Colonic mucosa (tissue), 4 donors: ENCODE results near the gene RPTOR. TPM values are rescaled to one million over a fixed set of nuclear protein-coding genes. Genes with fewer than 3 reads are reported as not detected.

Experiments
- DNase-seq: peaks from one replicate; pipeline ENCODE4 v3.0.0-alpha.2; 2020
- H3K27ac ChIP-seq: fragments of 200-600 bp; one replicate; pipeline ENCODE4 v1.8.0; 2021
- H3K27me3 ChIP-seq: fragments of 200-600 bp; one replicate; pipeline ENCODE4 v1.8.0; 2021
- H3K36me3 ChIP-seq: fragments of 200-600 bp; one replicate; pipeline ENCODE4 v1.8.0; 2021
- H3K4me1 ChIP-seq: fragments of 200-600 bp; one replicate; pipeline ENCODE4 v1.8.0; 2021; ENCODE audit warnings: mild to moderate bottlenecking
- H3K4me3 ChIP-seq: fragments of 200-600 bp; one replicate; pipeline ENCODE4 v1.8.0; 2021
- H3K9ac ChIP-seq, 2 donors: one replicate each; pipeline ENCODE4 v1.7.0; 2013; ENCODE audit warnings: control low read depth in 2 of 2, low read depth in 2 of 2, low read length in 2 of 2
- H3K9me3 ChIP-seq: fragments of 200-600 bp; one replicate; pipeline ENCODE4 v1.8.0; 2021
- CTCF ChIP-seq: fragments of 200-600 bp; IDR thresholded peaks from one replicate; pipeline ENCODE4 v1.8.0; 2022; ENCODE audit warnings: antibody characterized with exemption, mild to moderate bottlenecking
- intact Hi-C: fragments of 100-400 bp; cut with DNase I; formaldehyde crosslinking; loops from one replicate; pipeline ENCODE4 v1.14.1; 2022
- total RNA-seq, 2 donors: library from RNA; stranded (reverse); fragmentation: NEBNext Ultra II Directional in 1 of 2; extraction: Animal tissue kit (Norgen Biotek cat#: 25700) in 1 of 2; gene quantifications; one replicate each; pipeline ENCODE4 v1.2.1, GENCODE V29; 2021
- donor health status: healthy.
- donor health status: DM: no; HTN: no; CAD: no.
- donor health status: DM: no; HTN: no; CAD: no.

RPTOR gene
- total RNA-seq, 2 donors from 2014 or later = 21.2 to 39.6 TPM

GRCh38 chr17:80766290-80766855 is 221.7 kb downstream of the RPTOR start:
- Histone ChIP-seq H3K36me3 (no peaks in the 10 kb centered on the region), H3K4me1 (no peaks in the 10 kb centered on the region), H3K9me3 (no peaks in the 10 kb centered on the region), H3K27ac (no peak overlapping the region), H3K4me3 (no peak overlapping the region), H3K27me3 (no peaks in the 10 kb centered on the region), H3K9ac (no peak overlapping the region)
- DNase-seq = no peak
- intact Hi-C loops = no loop called here
- no peak for TF ChIP-seq CTCF

DNA sequence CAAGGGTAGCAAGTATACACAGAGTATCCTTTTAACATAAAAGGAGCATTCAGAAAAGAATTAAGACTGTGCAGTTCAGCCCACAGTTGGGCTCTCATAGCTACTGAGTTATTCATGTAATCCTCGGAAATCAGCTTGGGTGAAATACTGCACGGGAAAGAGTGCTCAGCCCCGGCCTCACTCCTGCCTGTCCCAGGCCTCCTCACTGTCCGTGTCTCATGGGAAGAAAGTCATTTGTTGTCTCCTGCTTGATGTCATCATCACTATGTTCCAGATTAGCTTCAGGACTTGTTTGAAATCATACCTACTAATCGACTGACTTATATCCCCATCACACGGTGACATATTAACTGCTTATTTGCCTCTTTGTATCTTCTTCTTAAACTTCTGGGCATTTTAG is 223.8 kb downstream of the RPTOR start:
- H3K4me1 ChIP-seq = no peaks in the 10 kb centered on the region
- intact Hi-C loops = no loop called here

GRCh38 chr17:80768936-80769335 is 224.3 kb downstream of the RPTOR start:
- Histone ChIP-seq H3K4me1 (no peaks in the 10 kb centered on the region), H3K4me3 (no peak overlapping the region), H3K9me3 (no peaks in the 10 kb centered on the region), H3K36me3 (no peaks in the 10 kb centered on the region), H3K27ac (no peak overlapping the region), H3K27me3 (no peaks in the 10 kb centered on the region), H3K9ac (no peak overlapping the region)
- intact Hi-C loops = no loop called here
- DNase-seq = no peak
- no peak for TF ChIP-seq CTCF

More for the DNA sequence above, 223.8 kb downstream of the RPTOR start:
- Histone ChIP-seq H3K36me3 (no peaks in the 10 kb centered on the region), H3K9ac (no peak overlapping the region), H3K4me3 (no peak overlapping the region), H3K27me3 (no peaks in the 10 kb centered on the region), H3K27ac (no peak overlapping the region), H3K9me3 (no peaks in the 10 kb centered on the region)
- TF ChIP-seq CTCF = no peak
- DNase-seq = no peak

DNA sequence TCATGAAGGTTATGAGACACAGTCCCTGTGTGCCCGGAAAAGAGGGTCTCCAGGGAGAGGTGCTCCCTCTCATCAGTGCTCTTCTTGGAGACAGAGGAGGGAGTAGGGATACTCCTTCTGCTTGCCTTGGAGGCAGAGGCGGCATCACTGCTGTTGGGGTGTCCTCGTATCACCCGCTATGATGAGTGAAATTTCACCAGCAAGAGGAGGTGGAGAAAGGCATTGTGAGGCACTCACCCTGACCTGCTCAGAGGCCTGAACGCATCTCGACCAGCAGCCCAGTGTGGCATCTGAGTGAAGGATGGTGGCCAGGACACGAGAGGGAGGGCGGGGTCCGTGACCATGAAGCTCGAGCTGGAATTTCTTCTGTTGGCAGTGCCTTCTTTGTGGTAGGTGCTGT is 224.9 kb downstream of the RPTOR start:
- no peak for DNase-seq
- no peaks in the 10 kb centered on the region for H3K9me3 ChIP-seq
- intact Hi-C loops = no loop called here
- H3K27me3 ChIP-seq = no peaks in the 10 kb centered on the region
- H3K36me3 ChIP-seq = no peaks in the 10 kb centered on the region
- H3K27ac ChIP-seq = no peak overlapping the region
- no peak overlapping the region for H3K9ac ChIP-seq
- no peak for TF ChIP-seq CTCF
- H3K4me3 ChIP-seq = no peak overlapping the region
- H3K4me1 ChIP-seq = no peaks in the 10 kb centered on the region

DNA sequence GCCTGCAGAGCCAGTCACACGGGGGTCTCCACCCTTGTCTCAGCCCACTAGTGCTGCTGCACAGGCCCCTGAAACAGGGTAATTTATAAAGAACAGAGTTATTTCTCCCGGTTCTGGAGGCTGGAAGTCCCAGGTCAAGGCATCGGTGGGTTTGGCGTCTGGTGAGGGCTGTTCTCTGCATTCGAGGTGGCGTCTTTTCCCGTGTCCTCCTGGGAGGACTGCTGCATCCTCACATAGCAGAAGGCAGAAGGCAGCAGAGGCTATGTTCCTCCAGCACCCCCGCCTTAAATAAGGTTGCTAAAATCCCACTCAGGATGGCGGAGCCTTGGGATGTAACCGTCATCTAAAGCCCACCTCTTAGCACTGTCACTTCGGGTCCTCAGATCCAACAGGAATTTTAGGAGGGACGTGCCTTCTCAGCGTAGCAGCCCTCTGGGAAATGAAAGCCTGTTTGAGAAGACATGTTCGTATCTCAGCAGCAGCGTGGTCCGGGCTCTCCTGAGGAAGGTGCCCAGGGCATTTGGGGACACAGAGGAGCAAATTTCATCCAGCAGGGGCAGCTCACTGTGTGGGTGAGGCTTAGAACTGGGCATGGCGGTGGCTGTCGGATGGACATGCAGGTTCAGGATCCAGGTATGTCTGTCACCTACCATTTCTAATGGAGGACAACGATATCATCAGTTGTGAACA is 225.4 kb downstream of the RPTOR start:
- intact Hi-C loops = no loop called here
- DNase-seq = no peak
- no peak overlapping the region for H3K9ac ChIP-seq
- H3K4me3 ChIP-seq = no peak overlapping the region
- H3K36me3 ChIP-seq = no peaks in the 10 kb centered on the region
- no peaks in the 10 kb centered on the region for H3K27me3 ChIP-seq
- no peaks in the 10 kb centered on the region for H3K4me1 ChIP-seq
- H3K27ac ChIP-seq = no peak overlapping the region
- H3K9me3 ChIP-seq = no peaks in the 10 kb centered on the region
- no peak for TF ChIP-seq CTCF
